SK-N-SH (cell line): ENCODE data around the gene CDH11.

ENCODE experiments used
- CTCF ChIP-seq: fragments of 200-600 bp; sonication (generic); IDR thresholded peaks from 2 replicates; pipeline ENCODE4 v1.6.1; 2017; ENCODE audit warnings: antibody characterized with exemption, mild to moderate bottlenecking, moderate library complexity
- EP300 ChIP-seq, 2 experiments: IDR thresholded peaks; 2 replicates each; pipeline versions ENCODE4 v1.4.0 to v1.6.1; 2012; ENCODE audit warnings: borderline replicate concordance in 1 of 2, low read depth in 1 of 2, low read length in 1 of 2
- NFIC ChIP-seq: IDR thresholded peaks from 2 replicates; pipeline ENCODE4 v1.4.0; 2012; ENCODE audit warnings: borderline replicate concordance
- POLR2AphosphoS5 ChIP-seq: IDR thresholded peaks from 2 replicates; pipeline ENCODE4 v1.6.1; 2012; ENCODE audit warnings: low read depth, low read length
- RAD21 ChIP-seq: IDR thresholded peaks from 2 replicates; pipeline ENCODE4 v1.6.1; 2012; ENCODE audit warnings: mild to moderate bottlenecking, low read length
- RCOR1 ChIP-seq: fragments of 150-350 bp; IDR thresholded peaks from 2 replicates; pipeline ENCODE4 v1.6.1; 2017; ENCODE audit warnings: antibody characterized with exemption, low read length
- REST ChIP-seq: IDR thresholded peaks from 2 replicates; pipeline ENCODE4 v1.6.1; 2012; ENCODE audit warnings: mild to moderate bottlenecking, low read depth, low read length, moderate library complexity
- RFX5 ChIP-seq: IDR thresholded peaks from 2 replicates; pipeline ENCODE4 v1.6.1; 2012; ENCODE audit warnings: mild to moderate bottlenecking, improper control_type of control experiment, low read length
- TAF1 ChIP-seq: IDR thresholded peaks from 2 replicates; pipeline ENCODE4 v1.6.1; 2012; ENCODE audit warnings: low read depth, mild to moderate bottlenecking, low read length, moderate library complexity, borderline replicate concordance
- TEAD4 ChIP-seq: IDR thresholded peaks from 2 replicates; pipeline ENCODE4 v1.4.0; 2012; ENCODE audit warnings: mild to moderate bottlenecking, borderline replicate concordance; ENCODE audit not compliant: insufficient read depth
- TF ChIP-seq, protein P1 (sequence below): IDR thresholded peaks from 2 replicates; pipeline ENCODE4 v1.4.0; 2012; ENCODE audit warnings: low read depth, borderline replicate concordance
- TF ChIP-seq, protein P2 (sequence below): fragments of 150-350 bp; IDR thresholded peaks from 2 replicates; pipeline ENCODE4 v1.6.1; 2017; ENCODE audit warnings: antibody characterized with exemption, low read length, low read depth, borderline replicate concordance

- TF ChIP-seq CTCF, result no peak
- no peak for TF ChIP-seq RFX5
- no peak for TF ChIP-seq NFIC
- TF ChIP-seq, protein P1, sequence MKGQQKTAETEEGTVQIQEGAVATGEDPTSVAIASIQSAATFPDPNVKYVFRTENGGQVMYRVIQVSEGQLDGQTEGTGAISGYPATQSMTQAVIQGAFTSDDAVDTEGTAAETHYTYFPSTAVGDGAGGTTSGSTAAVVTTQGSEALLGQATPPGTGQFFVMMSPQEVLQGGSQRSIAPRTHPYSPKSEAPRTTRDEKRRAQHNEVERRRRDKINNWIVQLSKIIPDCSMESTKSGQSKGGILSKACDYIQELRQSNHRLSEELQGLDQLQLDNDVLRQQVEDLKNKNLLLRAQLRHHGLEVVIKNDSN, result no peak
- TF ChIP-seq EP300 (IDR thresholded peaks at IDR 0.05; ENCODE audit: borderline replicate concordance in 1 of 2, low read depth in 1 of 2, low read length in 1 of 2), result no peak
- TF ChIP-seq, protein P2, sequence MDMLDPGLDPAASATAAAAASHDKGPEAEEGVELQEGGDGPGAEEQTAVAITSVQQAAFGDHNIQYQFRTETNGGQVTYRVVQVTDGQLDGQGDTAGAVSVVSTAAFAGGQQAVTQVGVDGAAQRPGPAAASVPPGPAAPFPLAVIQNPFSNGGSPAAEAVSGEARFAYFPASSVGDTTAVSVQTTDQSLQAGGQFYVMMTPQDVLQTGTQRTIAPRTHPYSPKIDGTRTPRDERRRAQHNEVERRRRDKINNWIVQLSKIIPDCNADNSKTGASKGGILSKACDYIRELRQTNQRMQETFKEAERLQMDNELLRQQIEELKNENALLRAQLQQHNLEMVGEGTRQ, result no peak
- no peak for TF ChIP-seq RCOR1
- TF ChIP-seq REST, result no peak
- no peak for TF ChIP-seq POLR2AphosphoS5
- TF ChIP-seq TAF1, result no peak
- no peak for TF ChIP-seq TEAD4
- no peak for TF ChIP-seq RAD21
These were observed 201.8 kb downstream of the CDH11 start for GRCh38 chr16:64919929-64920607.
